ENCODE measurements around the gene SV2C.

The SV2C gene

DNA sequence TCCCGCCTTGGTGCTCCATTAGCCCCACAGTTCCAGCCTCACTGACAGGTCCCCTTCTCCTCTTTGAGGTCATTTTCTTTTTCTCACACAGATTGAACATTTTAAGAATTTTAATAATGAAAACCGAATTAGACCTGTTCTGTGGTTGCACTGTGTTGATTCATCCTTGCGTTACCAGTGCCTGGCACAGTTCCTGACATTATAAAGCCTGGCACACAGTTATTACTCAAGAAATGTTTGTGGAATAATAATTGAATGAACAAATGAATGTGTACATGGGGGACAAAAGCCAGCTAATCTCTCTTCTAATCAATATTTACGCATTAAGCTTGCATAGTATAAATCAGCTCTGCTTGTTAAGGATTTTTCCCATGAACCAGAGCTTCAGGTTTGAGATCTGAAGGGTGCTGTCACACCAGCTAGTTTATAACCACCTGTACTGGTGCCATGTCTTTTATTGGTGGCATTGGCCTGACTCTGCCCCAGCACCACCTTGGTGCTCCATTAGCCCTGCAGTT is 80.0 kb downstream of the SV2C start:
- DNase-seq (ENCODE audit: extremely low read depth in 1 of 2, low read depth in 1 of 2): no peak

DNA sequence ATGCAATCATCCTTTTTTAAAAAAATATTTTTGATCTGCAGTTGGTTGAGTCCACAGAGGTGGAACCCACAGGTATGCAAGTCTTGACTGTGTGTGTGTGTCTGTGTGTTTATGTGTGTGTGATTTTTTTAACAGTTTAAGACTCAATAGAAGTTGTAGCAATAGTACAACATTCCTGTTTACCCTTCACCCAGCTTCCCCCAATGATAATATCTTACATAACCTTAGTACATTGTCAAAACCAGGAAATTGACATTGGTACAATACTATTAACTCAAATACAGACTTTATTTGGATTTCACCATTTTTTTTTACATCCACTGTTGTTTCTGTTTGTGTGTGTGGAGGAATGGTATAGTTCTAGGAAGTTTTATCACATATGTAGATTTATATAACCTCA is 81.8 kb downstream of the SV2C start:
- no peak for DNase-seq (ENCODE audit: extremely low read depth in 1 of 2, low read depth in 1 of 2)

DNA sequence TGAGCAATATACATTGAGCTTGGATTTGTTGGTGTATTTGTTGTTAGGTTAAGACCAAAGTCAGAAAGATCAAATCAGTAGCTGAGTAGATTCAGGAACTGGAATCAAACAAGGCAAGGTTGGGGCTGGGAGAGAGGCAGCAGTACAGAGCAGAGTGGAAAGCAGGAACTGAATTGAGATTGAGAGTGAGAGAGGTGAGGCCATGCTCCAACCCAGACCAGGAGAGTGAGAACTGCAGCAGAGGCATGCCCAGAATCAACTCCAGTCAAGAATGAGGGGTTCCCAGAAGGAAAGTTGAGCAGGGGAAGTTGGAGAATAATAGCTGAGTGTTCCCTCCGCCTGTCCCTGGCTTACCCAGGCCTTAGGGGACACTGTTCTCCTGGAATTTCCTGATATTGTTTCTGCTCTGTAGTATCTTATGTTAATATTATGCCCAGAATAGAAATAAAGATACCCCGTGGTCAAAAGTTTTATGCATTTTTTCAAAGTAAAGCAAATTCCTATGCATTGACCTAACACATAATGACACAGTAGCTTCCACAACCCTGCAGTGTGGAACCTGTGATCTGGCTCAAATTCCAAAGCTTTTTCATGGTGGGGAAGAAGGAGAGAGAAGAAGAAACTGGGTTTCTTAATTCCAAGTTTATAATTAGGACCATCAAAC is 82.7 kb downstream of the SV2C start:
- DNase-seq (ENCODE audit: extremely low read depth in 1 of 2, low read depth in 1 of 2): no peak

DNA sequence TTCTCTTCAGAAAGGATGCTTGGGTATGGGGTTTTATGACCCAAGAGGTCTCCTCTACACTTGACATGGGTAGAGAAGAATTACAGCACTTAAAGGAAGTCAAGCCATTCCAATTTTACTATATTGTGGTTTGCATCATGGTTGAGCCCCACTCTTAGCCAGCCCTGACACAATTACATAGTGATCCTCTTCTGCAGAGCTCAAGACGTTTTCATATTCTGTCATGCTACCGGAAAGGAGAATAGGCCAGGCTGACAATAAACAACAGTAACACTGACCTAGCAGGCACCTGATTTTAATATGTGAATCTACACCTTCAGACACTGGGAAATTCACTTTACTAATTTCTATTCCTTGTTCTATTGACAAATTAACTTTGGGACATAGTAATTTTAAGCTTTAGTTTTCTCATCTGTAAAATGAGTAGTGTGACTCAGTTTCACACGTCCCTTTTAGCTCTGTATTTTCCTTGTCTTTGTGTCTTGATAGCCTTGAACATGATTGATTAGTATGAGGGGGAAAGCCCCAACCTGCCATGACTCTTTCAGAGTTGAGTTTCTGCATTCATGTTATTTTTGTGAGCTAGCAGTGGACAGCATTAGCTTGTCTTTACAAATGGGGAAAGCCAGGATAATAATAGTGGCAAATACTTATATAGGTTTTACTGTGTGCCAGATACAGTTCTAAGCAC is 83.8 kb downstream of the SV2C start:
- no peak for DNase-seq (ENCODE audit: extremely low read depth in 1 of 2, low read depth in 1 of 2)

DNA sequence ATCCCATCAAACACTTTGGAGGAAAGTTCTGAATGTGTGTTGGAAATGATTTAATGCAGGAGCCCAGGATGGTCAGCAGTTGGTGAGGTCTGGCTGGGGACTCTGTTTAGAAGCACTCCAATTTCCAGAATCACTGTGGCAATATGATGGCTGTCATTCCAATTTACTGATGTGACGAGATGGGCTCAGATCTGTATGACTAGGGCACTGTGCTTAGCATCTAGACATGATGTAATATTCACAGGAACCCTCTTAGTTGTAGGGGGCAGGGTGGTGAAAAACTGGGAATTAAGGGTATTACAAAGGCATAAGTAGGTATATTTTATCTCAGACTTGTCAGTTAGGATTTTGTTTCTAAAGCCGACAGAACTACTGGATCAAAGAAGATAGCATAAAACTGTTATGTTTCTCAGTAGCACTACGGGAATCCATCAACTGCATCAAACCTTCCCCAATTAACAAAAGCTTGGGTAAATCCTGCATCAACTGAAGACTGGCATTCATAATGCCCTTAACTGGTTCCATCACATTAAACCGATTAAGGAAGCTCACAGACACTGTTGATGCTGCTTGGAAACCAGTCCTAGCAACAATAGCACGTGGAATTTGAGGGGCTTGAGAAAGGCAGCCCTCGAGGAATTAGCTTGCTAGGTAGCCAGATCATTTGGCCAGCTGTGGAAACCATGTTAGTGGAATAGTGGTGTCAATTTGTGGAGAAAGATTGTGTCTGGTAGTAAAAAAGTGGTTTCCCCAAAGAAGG is 86.1 kb downstream of the SV2C start:
- DNase-seq (ENCODE audit: extremely low read depth in 1 of 2, low read depth in 1 of 2): no peak

DNA sequence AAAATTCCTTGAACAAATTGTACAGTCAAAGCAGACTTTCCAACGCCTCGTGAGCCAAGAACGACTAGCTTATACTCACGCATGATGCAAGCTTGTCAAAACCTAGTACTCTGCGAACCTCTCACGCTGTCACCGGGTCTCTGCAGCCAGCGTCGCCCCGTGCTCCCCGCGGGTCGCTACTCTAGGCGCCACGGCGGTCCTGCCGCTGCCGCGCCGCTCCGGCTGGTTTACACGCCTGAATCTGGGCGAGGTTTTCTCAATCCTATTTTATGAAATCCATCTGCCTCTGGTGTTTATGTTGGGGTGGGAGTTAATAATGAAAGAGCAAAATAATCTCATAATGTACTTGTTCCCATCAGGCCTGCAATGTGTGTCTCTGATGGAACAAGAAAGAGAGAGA is 90.9 kb downstream of the SV2C start:
- DNase-seq (ENCODE audit: extremely low read depth in 1 of 2, low read depth in 1 of 2): no peak

DNA sequence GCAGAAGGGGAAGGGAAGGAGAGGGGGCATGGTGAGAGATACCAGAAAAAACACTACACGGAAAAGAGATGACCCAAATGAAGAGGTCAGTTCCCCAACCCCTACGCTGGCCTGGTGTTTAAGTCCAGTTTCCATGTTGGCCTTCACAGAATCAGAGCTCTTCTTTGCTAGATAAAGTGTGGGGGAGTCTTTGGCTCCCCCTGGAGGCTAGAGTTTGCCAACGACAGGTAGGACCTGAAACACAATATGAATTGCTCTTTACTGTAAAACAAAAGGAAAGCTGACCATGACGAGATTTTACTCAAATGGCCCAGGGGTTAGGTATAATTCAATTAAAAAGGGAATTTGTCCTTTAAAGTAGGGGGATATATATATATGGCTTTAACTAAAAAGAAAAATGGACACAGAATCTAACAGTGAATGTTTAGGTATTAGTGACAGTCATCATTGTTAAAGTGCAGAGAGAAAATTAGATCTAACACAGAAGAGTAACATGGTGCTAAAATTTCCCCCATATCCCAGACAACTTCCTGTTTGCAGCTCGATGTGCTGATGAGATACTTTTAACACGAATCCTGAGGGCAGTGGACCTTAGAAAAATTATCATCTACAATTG is 92.0 kb downstream of the SV2C start:
- peak in 1 of 2 donors; percentile 20 for DNase-seq (ENCODE audit: extremely low read depth in 1 of 2, low read depth in 1 of 2)

DNA sequence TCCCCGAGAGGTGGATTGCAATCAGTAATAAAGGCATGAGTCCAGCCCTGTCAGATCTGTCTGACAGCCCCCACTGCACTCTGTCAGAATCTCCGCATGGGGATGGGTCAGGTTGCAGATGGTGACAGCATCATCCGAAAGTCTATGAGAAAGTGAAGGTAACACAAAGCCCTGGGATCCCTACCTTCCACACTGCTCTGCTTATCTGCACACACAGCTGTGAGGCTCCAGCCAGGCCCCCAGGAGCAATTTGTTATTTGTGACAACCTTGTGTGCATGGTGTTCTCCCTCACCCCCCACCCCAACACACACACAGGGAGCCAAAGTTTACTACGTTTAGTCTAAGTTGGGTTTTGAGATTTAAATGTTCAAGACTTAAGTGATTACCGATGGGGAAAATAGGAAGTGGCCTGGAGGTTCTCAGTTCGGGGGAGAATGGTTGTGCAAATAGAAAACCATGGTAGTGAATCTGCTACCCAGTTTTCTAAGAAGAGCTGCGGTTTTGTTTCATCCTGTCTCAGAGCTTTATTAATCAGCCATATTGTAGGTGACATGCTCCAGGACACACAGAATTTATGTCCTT is 92.7 kb downstream of the SV2C start:
- no peak for DNase-seq (ENCODE audit: extremely low read depth in 1 of 2, low read depth in 1 of 2)

DNA sequence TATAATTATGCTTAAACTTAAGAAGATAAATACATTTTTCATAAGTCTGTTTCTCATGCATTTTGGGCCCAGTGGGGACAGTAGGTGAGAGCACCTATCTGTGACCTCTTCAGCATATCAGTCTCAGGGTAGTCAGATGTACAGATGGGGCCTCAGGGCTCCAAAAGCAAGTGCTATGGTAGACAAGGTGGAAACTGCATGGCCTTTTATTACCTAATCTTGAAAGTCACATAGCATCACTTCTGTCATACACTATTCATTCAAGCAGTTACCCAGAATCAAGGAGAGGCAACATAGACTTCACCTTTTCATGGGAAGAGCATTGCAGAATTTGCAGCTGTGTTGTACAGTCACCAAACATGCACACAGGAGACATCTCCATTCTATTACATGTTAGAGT is 94.8 kb downstream of the SV2C start:
- DNase-seq (ENCODE audit: extremely low read depth in 1 of 2, low read depth in 1 of 2): no peak

DNA sequence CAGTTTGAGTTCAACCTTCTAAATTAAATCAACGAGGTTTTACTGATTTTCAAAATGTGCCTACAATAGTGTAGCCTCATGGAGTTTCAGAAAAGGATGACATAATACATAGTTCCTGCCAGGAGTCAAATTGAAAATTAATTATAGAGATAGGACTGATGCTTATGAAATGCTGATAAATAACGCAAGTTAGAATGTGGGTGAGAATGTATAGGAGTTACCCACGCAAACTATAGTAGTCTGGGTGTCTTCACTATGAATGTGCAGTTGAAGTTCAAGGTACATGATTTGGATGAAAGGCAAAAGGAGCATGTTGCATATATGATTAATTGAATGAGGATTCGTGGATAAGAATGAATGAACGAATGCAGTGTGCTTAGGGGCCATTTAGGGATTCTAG is 95.7 kb downstream of the SV2C start:
- DNase-seq (ENCODE audit: extremely low read depth in 1 of 2, low read depth in 1 of 2): no peak

DNA sequence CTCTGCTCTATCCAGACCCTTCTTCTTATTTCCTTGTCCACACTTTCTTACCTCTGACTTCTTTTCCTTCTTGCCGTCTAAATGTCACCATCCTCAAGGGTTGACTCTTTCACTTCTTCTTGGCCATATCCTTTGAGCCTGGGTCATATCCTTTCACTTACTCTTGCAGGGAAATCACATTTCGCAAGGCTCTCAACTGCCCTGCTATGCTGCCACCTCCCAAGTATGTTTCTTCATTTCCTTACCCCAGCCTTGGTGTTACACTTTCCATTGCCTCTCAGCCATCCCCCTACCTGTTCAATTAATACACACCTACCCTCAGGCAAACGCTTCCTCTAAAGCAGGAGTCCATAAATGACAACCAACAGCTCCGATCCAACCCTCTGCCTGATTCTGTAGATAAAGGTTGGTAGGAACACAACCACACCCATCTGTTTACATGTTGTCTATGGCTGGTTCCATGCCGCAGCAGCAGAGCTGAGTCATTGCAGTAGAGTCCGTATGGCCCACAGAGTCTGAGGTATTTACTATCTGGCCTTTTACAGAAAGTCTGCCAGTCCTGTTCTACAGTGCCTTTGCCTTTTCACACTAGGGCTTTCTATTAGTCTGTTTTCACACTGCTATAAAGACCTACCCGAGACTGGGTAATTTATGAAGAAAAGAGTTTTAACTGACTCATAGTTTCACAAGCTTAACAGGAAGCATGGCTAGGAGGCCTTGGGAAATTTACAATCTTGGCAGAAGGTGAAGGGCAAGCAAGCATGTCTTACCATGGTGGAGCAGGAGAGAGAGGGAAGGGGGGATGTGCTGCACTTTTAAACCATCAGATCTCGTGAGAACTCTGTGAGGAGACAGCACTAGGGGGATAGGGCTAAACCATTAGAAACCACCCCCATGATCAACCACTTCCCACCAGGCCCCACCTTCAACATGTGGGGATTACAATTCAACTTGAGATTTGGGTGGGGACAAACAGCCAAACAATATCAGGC is 97.9 kb downstream of the SV2C start:
- peak in 1 of 2 donors; percentile 12 for DNase-seq (ENCODE audit: extremely low read depth in 1 of 2, low read depth in 1 of 2)

DNA sequence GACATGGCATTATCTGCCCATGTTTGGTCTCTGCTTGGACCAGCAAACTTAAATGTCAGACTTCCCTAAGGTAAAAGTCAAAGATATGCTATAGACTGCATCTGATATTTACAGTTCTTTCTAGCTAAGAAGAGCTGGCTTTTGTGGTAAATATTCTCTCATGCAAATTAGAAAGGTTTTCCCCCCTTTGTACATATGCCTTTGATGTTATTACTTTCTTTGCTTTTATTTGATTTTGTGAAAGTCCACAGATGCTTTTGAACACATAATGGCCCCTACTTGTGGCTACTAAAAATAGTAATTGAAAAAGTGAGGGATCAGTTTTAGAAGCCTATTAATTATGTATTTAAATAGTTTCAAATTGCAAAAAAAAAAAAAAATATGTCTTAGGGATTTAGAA is 104.2 kb downstream of the SV2C start:
- DNase-seq (ENCODE audit: extremely low read depth in 1 of 2, low read depth in 1 of 2): no peak

DNA sequence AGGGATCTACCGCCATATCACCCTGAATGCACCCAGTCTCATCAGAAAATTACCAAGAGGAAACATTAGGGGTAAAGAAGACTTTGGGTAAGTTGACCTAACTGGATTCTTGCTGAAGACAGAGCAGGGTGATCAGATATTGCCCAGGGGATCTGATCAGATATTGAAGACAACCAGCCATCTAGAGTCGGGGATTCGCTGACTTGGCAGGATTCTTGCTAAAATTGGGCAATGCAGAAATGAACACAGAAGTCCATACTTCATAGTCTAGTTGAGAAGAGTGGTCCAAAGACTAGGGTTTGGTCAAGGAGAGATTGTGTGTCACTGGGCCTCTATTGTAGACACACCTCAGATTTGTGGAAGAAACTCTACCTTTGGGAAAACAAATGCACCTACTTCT is 107.2 kb downstream of the SV2C start:
- DNase-seq (ENCODE audit: extremely low read depth in 1 of 2, low read depth in 1 of 2): no peak

DNA sequence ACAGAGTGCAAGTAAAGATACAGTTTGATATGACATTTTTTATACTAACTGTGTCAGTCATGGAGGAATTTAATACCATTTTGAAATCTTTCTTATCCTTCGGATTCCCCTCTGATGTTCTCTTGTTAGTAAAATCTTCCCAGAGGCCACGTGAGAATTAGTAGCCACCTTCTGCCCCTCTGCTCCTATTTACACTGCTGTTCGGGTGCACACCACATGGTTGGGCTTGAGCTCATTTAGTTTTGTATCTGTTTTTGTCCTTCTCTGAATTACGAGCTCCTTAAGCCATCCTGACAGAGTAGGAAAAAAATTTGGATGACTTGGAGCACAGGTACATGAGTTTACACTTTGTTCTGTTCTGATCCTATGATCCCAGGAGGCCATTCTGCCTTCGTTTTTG is 109.7 kb downstream of the SV2C start:
- DNase-seq (ENCODE audit: extremely low read depth in 1 of 2, low read depth in 1 of 2): no peak

DNA sequence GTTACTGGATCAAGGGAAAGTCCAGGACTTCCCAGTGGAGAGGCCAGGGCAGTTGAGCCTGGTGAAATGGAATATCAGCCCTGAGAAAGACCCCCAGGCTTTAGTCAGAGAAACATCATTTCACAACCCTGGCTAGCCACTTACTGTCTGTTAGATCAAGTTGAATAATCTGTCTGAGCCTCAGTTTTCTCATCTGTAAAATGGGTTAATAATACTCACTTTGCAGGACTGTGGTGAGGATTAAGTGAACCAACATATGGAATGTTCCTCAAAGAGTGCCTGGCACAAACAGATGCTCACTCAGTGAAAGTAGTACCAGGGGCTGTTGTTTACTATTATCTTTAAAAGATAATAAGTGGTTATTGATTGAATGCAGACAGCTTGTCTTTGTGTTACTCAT is 110.5 kb downstream of the SV2C start:
- DNase-seq (ENCODE audit: extremely low read depth in 1 of 2, low read depth in 1 of 2): no peak

DNA sequence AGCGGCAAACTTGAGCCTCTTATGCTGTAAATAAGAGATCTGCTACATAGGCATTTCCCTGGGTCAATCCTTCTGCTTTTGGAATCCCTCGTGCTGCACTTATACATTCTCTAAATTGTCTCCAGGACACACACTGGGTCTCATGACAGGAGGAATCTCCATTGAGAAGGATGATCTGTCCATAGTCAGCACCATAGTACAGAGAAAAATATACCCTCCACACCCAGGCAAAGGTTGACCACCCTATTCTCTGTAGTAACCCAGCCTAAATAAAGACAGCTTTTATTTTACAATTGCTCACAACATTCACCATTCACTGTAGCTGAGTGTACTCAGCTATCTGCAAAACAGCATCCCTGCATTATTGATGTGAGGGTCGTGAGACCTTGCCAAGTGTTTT is 111.2 kb downstream of the SV2C start:
- DNase-seq (ENCODE audit: extremely low read depth in 1 of 2, low read depth in 1 of 2): no peak

DNA sequence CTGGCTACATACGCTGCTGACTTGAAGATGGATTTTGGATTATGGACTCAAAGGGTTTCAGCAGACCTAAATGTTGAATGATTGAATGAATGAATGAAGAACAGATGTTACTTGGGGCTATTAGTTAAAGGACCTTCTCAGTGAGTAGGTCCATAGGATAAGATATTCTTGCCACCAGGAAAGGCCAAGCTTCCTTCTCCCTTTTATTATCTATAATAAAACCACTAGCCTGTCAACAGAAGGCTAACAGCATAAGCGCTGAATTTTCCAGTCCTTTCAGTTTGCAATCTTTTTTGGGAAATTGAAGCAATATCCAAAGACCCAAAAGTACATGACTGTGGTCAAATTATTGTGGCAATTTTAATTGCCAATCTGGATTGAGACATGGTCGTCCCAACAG is 113.3 kb downstream of the SV2C start:
- no peak for DNase-seq (ENCODE audit: extremely low read depth in 1 of 2, low read depth in 1 of 2)

DNA sequence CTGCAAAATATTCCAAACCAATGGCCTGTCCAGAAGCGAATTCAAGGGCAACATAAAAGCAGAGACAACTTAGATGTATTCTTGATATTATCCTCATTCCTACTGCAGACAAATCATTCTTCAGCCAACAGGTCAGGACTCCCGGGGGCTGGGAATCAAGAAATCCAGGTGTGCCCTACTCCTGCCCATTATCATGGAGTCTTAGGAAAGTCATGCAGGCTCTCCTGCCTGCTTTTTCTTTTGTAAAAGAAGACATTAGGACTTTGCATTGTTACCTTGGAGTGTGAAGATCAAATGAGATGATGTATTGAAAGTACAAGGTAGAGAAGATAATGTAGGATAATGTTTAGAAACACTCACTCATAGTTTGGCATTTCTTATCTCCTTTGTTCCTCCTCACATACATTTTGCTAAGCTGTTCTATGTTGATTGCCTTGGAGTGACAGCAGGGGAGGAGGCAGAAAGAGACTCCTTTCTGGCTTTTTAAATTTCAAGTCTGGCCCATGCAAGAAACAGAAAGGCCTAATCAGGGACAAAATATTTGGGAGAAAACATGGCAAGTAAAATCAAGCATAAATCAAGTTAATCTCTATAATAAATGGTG is 113.8 kb downstream of the SV2C start:
- DNase-seq (ENCODE audit: extremely low read depth in 1 of 2, low read depth in 1 of 2): no peak

DNA sequence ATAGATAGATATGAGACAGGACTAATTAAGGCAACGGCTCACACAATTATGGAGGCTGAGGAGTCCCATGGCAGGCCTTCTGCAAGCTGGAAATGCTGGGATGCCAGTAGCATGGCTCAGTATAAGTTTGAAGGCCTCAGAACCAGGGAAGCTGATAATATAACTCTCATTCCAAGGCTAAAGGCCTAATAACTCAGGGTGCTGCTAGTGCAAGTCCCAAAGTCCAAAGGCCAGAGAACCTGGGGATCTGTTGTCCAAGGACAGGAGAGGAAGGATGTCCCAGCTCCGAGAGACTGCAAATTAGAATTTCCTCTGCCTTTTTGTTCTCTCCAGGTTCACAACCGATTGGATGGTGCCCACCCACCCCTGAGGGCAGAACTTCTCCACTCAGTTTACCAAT is 114.5 kb downstream of the SV2C start:
- DNase-seq (ENCODE audit: extremely low read depth in 1 of 2, low read depth in 1 of 2): no peak
